Caco-2 (cell line): Measurements from ENCODE around the gene HOXD11. TPM values are rescaled to one million over a fixed set of nuclear protein-coding genes. Genes with fewer than 3 reads are reported as not detected.

Source experiments
- BruUV-seq: library from RNA; stranded (reverse); fragments of 400-500 nt; replicated peaks from 2 replicates; lab custom pipeline; 2021; lab: Mats Ljungman, UMichigan
- CTCF ChIA-PET: fragments of 300-600 bp; sonication (Branson Sonifier 250); formaldehyde crosslinking; loops from one replicate; lab custom pipeline; 2022; ENCODE audit warnings: antibody characterized with exemption; lab: Charles Lee
- POLR2A ChIA-PET: fragments of 300-600 bp; sonication (Branson Sonifier 250); formaldehyde crosslinking; loops from one replicate; lab custom pipeline; 2022; ENCODE audit warnings: antibody characterized with exemption; lab: Charles Lee
- DNase-seq, 2 experiments: peaks; one replicate each; pipeline versions ENCODE4 v3.0.0 to v3.0.0-alpha.2; 2020 to 2022
- H3K27me3 ChIP-seq: replicated peaks from 2 replicates; pipeline ENCODE4 v1.6.0; 2011; ENCODE audit warnings: low read length; ENCODE audit not compliant: control insufficient read depth, insufficient read depth
- H3K36me3 ChIP-seq: 2 replicates; pipeline ENCODE4 v1.5.1; 2011; ENCODE audit warnings: low read length; ENCODE audit not compliant: control insufficient read depth, insufficient read depth
- H3K4me1 ChIP-seq: fragments of 250-450 bp; sonication (Bioruptor Pico); 2 replicates; pipeline ENCODE4 v1.5.1; 2020; ENCODE audit warnings: mild to moderate bottlenecking
- H3K4me3 ChIP-seq: 2 replicates; pipeline ENCODE4 v1.5.1; 2011; ENCODE audit warnings: low read depth, mild to moderate bottlenecking, control low read depth, low read length
- H3K9me3 ChIP-seq: fragments of 250-450 bp; sonication (Bioruptor Pico); 2 replicates; pipeline ENCODE4 v1.5.1; 2020; ENCODE audit warnings: mild to moderate bottlenecking, moderate library complexity
- H3K27ac Mint-ChIP-seq: one replicate; pipeline ENCODE4 v1.8.0; 2022; ENCODE audit warnings: mixed read lengths; ENCODE audit not compliant: unreplicated experiment
- H3K27me3 Mint-ChIP-seq: one replicate; pipeline ENCODE4 v1.8.0; 2022; ENCODE audit warnings: mixed read lengths; ENCODE audit not compliant: insufficient read depth, unreplicated experiment
- H3K36me3 Mint-ChIP-seq: one replicate; pipeline ENCODE4 v1.8.0; 2022; ENCODE audit warnings: mild to moderate bottlenecking, mixed read lengths; ENCODE audit not compliant: insufficient read depth, unreplicated experiment
- H3K4me1 Mint-ChIP-seq: one replicate; pipeline ENCODE4 v1.8.0; 2022; ENCODE audit warnings: low read depth, mixed read lengths; ENCODE audit not compliant: unreplicated experiment
- H3K4me3 Mint-ChIP-seq: one replicate; pipeline ENCODE4 v1.8.0; 2022; ENCODE audit warnings: mild to moderate bottlenecking, moderate library complexity, mixed read lengths; ENCODE audit not compliant: unreplicated experiment
- H3K9me3 Mint-ChIP-seq: one replicate; pipeline ENCODE4 v1.8.0; 2022; ENCODE audit warnings: mixed read lengths; ENCODE audit not compliant: unreplicated experiment
- CTCF ChIP-seq, 2 experiments: fragments of 200-600 bp in 1 of 2; IDR thresholded peaks; 1 replicate in 1 of 2; 2 replicates in 1 of 2; pipeline versions ENCODE4 v1.5.1 to v1.8.0; 2011 to 2022; ENCODE audit warnings: antibody characterized with exemption in 1 of 2, control low read depth in 1 of 2, inconsistent platforms in 1 of 2, low read depth in 1 of 2, low read length in 1 of 2, mild to moderate bottlenecking in 1 of 2, moderate library complexity in 1 of 2; ENCODE audit not compliant: insufficient read depth in 1 of 2, severe bottlenecking in 1 of 2, unreplicated experiment in 1 of 2
- intact Hi-C: fragments of 100-400 bp; cut with micrococcal nuclease; formaldehyde crosslinking; loops from one replicate; pipeline ENCODE4 v1.10.0; 2022; ENCODE audit not compliant: unreplicated experiment
- total RNA-seq: library from RNA; stranded (reverse); gene quantifications from 2 replicates; pipeline ENCODE4 v1.2.3, GENCODE V29; 2022

HOXD11 gene
- total RNA-seq, 1 experiment from 2014 or later: not detected

- H3K27me3 ChIP-seq: no peaks in the 10 kb centered on the region; the same call in 1 of the 2 replicates
- Mint-ChIP-seq H3K4me3 (no peak overlapping the region), H3K27ac (no peak overlapping the region), H3K4me1 (no peaks in the 10 kb centered on the region), H3K36me3 (no peaks in the 10 kb centered on the region), H3K9me3 (no peaks in the 10 kb centered on the region), H3K27me3 (peaks cover 16% of the 10 kb centered on the region)
- ChIA-PET CTCF (no interaction called here), POLR2A (no interaction called here)
- intact Hi-C loops: no loop called here
- no peaks in the 10 kb centered on the region for H3K4me1 ChIP-seq
- H3K36me3 ChIP-seq: no peaks in the 10 kb centered on the region
- no peak overlapping the region for H3K4me3 ChIP-seq
- TF ChIP-seq CTCF (IDR thresholded peaks at IDR 0.05; ENCODE audit: insufficient read depth in 1 of 2, low read depth in 1 of 2, low read length in 1 of 2, severe bottlenecking in 1 of 2, unreplicated experiment in 1 of 2): no peak
- H3K9me3 ChIP-seq: no peaks in the 10 kb centered on the region
- no TSS peak for BruUV-seq
- DNase-seq: no peak
Measured at GRCh38 chr2:176152350-176153181, 45.5 kb downstream of the HOXD11 start.

- no peaks in the 10 kb centered on the region for H3K36me3 Mint-ChIP-seq
- intact Hi-C loops: no loop called here
- no peak for TF ChIP-seq CTCF (IDR thresholded peaks at IDR 0.05; ENCODE audit: insufficient read depth in 1 of 2, low read depth in 1 of 2, low read length in 1 of 2, severe bottlenecking in 1 of 2, unreplicated experiment in 1 of 2)
- H3K27me3 ChIP-seq: no peaks in the 10 kb centered on the region; the same call in 1 of the 2 replicates
- H3K9me3 ChIP-seq: no peaks in the 10 kb centered on the region
- no peaks in the 10 kb centered on the region for H3K36me3 ChIP-seq
- H3K27me3 Mint-ChIP-seq: peaks cover 19% of the 10 kb centered on the region
- H3K4me1 Mint-ChIP-seq: no peaks in the 10 kb centered on the region
- no peak for DNase-seq
- BruUV-seq: no TSS peak
- no peaks in the 10 kb centered on the region for H3K4me1 ChIP-seq
- CTCF ChIA-PET: no interaction called here
- H3K27ac Mint-ChIP-seq: no peak overlapping the region
- H3K9me3 Mint-ChIP-seq: no peaks in the 10 kb centered on the region
- H3K4me3 ChIP-seq: no peak overlapping the region
- POLR2A ChIA-PET: no interaction called here
- no peak overlapping the region for H3K4me3 Mint-ChIP-seq
Measured at GRCh38 chr2:176154576-176155252, 47.6 kb downstream of the HOXD11 start.

GRCh38 chr2:176155356-176156044 lies 48.4 kb downstream of the HOXD11 start:
- Mint-ChIP-seq H3K4me3 (no peak overlapping the region), H3K27me3 (peaks cover 16% of the 10 kb centered on the region), H3K27ac (no peak overlapping the region), H3K9me3 (no peaks in the 10 kb centered on the region), H3K4me1 (no peaks in the 10 kb centered on the region), H3K36me3 (no peaks in the 10 kb centered on the region)
- no TSS peak for BruUV-seq
- ChIA-PET POLR2A (no interaction called here), CTCF (no interaction called here)
- no peaks in the 10 kb centered on the region for H3K4me1 ChIP-seq
- H3K4me3 ChIP-seq: no peak overlapping the region
- no peak for DNase-seq
- TF ChIP-seq CTCF (IDR thresholded peaks at IDR 0.05; ENCODE audit: insufficient read depth in 1 of 2, low read depth in 1 of 2, low read length in 1 of 2, severe bottlenecking in 1 of 2, unreplicated experiment in 1 of 2): no peak
- no peaks in the 10 kb centered on the region for H3K9me3 ChIP-seq
- H3K36me3 ChIP-seq: no peaks in the 10 kb centered on the region
- no peaks in the 10 kb centered on the region; the same call in 1 of the 2 replicates for H3K27me3 ChIP-seq
- intact Hi-C loops: no loop called here
